Thoracic aorta (tissue), 2 donors: ENCODE results near the gene CPNE7. TPM values are rescaled to one million over a fixed set of nuclear protein-coding genes. Genes with fewer than 3 reads are reported as not detected.
A peak's percentile ranks its signal among the peaks of the same experiment; 100 is the strongest.

ENCODE experiments used
- ATAC-seq: fragments of 150-250 bp; one replicate; pipeline ENCODE4 v1.8.0; 2017; ENCODE audit warnings: low read depth; ENCODE audit not compliant: insufficient number of reproducible peaks, low FRiP score
- DNase-seq: peaks from one replicate; pipeline ENCODE4 v3.0.0-alpha.2; 2020; ENCODE audit warnings: low spot score
- H3K27ac ChIP-seq, 2 donors: fragments of 200-600 bp; sonication (generic); 1 replicate in 1 of 2; 2 replicates in 1 of 2; pipeline ENCODE4 v1.5.1; 2016; ENCODE audit warnings: mild to moderate bottlenecking in 2 of 2, moderate library complexity in 2 of 2
- H3K27me3 ChIP-seq: fragments of 200-600 bp; sonication (generic); replicated peaks from 2 replicates; pipeline ENCODE4 v1.6.0; 2016; ENCODE audit warnings: mild to moderate bottlenecking; ENCODE audit not compliant: insufficient read depth
- H3K36me3 ChIP-seq: fragments of 200-600 bp; sonication (generic); one replicate; pipeline ENCODE4 v1.5.1; 2016
- H3K4me1 ChIP-seq, 2 donors: fragments of 200-600 bp; sonication (generic); 1 replicate in 1 of 2; 2 replicates in 1 of 2; pipeline versions ENCODE4 v1.5.1 to v1.6.0; 2016; ENCODE audit warnings: low read depth in 2 of 2, mild to moderate bottlenecking in 1 of 2; ENCODE audit not compliant: control insufficient read depth in 1 of 2
- H3K4me3 ChIP-seq: fragments of 200-600 bp; sonication (generic); 2 replicates; pipeline ENCODE4 v1.5.1; 2016; ENCODE audit warnings: mild to moderate bottlenecking
- H3K9me3 ChIP-seq: fragments of 200-600 bp; sonication (generic); 2 replicates; pipeline ENCODE4 v1.5.1; 2016
- CTCF ChIP-seq: fragments of 200-600 bp; sonication (generic); IDR thresholded peaks from one replicate; pipeline ENCODE4 v1.5.1; 2019; ENCODE audit warnings: antibody characterized with exemption
- total RNA-seq, 2 donors: library from RNA; depleted of rRNA; stranded (reverse); fragments of >200 nt; gene quantifications; one replicate each; pipeline versions ENCODE4 v1.1.0 to v1.2.3, GENCODE V29; 2016

Gene CPNE7
- total RNA-seq, 2 donors from 2014 or later: not detected

- Histone ChIP-seq H3K9me3 (no peaks in the 10 kb centered on the region), H3K27me3 (no peaks in the 10 kb centered on the region), H3K27ac (no peak overlapping the region), H3K4me3 (no peak overlapping the region), H3K36me3 (peaks cover 28% of the 10 kb centered on the region), H3K4me1 (peaks cover 24 to 54% of the 10 kb centered on the region in 2 donors)
- DNase-seq (no peak), ATAC-seq (no peak)
- no peak for TF ChIP-seq CTCF
These were observed 11.7 kb upstream of the CPNE7 start for GRCh38 chr16:89563639-89564392.

GRCh38 chr16:89564476-89565255, 10.9 kb upstream of the CPNE7 start:
- Histone ChIP-seq H3K27ac (no peak overlapping the region), H3K9me3 (no peaks in the 10 kb centered on the region), H3K27me3 (no peaks in the 10 kb centered on the region), H3K4me1 (peaks cover 24 to 52% of the 10 kb centered on the region in 2 donors), H3K4me3 (no peak overlapping the region), H3K36me3 (peaks cover 28% of the 10 kb centered on the region)
- ATAC-seq (no peak), DNase-seq (no peak)
- no peak for TF ChIP-seq CTCF

GRCh38 chr16:89565256-89565505, 10.4 kb upstream of the CPNE7 start:
- Histone ChIP-seq H3K4me3 (no peak overlapping the region), H3K4me1 (peaks cover 24 to 50% of the 10 kb centered on the region in 2 donors), H3K36me3 (peaks cover 28% of the 10 kb centered on the region), H3K27ac (no peak overlapping the region), H3K9me3 (no peaks in the 10 kb centered on the region), H3K27me3 (no peaks in the 10 kb centered on the region)
- no peak for TF ChIP-seq CTCF
- ATAC-seq (no peak), DNase-seq (no peak)

- no peak for DNase-seq
- H3K4me3 ChIP-seq: peak overlapping the region; percentile 63
- H3K27me3 ChIP-seq: no peaks in the 10 kb centered on the region
- no peaks in the 10 kb centered on the region for H3K9me3 ChIP-seq
- peaks cover 28% of the 10 kb centered on the region for H3K36me3 ChIP-seq
- no peak overlapping the region for H3K27ac ChIP-seq
- H3K4me1 ChIP-seq: peaks cover 24 to 50% of the 10 kb centered on the region in 2 donors
- no peak for ATAC-seq
- peak; percentile 21 for TF ChIP-seq CTCF
These were observed 9.8 kb upstream of the CPNE7 start for GRCh38 chr16:89565506-89566372.
